Occipital lobe (tissue), 2 donors: ENCODE results near the gene PLA2G2D. TPM values are rescaled to one million over a fixed set of nuclear protein-coding genes. Genes with fewer than 3 reads are reported as not detected.

ENCODE experiments used
- DNase-seq: peaks from one replicate; lab custom pipeline; 2025; lab: John Stamatoyannopoulos, UW
- total RNA-seq: library from RNA; depleted of rRNA; stranded (reverse); fragments of >200 nt; gene quantifications from one replicate; pipeline ENCODE4 v1.2.3, GENCODE V29; 2014

Gene PLA2G2D
- total RNA-seq, 1 donor from 2014 or later = not detected

- no peak for DNase-seq
Measured at GRCh38 chr1:20115479-20115878, 3.9 kb downstream of the PLA2G2D start.

DNA sequence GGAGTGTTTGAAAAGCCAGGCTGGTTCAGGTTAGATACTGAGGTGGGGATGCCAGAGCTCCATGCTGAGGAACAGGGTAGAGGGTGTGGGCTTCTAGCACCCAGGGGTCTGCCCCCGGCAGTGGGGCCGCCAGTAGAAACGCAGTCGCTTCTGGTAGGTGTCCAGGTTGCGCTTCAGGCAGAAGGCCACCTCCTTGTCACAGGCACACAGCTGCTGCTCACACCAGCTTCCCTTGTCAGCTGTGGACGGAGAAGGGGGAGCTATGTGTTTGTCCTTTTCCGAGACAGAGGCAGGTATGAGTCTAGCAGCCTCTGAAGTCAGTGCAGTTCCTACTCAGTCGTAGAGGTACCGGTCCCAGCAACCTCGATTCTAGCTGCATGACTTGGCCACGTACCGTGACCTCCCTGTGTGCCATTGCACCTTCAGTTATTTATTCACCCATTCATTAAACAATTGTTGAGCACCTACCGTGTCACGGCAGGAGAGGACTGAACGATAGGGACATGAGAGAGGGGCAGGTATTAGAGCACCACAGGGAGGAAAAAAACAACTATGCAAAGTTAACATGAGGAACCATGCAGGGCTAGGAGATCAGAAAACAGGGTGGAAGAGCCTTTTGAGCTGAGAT lies 5.2 kb downstream of the PLA2G2D start:
- no peak for DNase-seq

DNA sequence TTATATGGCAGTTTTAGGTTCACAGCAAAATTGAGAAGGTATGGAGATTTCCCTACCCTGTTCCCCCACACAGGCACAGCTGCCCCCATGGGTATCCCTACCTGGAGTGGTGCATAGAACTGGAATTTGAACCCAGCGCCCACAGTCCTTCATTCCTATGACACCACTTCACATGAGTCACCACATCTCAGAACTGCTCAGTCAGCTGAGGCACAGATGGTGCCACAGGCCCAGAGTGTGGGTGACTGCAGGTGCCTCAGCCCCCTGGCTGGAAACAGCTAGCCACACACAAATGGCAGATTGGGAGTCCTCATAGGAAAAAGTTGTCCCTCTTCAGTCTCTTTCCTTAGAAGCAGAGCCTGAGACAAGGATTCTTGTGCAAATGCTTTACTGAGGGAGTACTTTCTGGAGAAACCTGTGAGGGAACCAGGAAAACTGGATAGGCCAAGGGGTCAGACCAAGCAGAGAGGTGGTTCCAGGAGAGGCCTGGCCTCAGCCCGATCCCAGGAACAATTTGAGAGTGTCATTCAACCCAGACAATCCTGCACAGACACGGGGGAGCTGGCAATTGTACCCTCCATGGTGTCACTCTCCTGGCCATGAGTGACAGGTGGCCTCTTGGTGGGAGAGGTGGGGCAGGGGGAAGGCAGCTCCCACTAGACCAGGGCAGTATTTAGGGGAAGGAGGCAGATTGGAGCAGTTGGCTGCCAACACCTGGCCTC lies 6.9 kb downstream of the PLA2G2D start:
- no peak for DNase-seq

- DNase-seq = no peak
Measured at GRCh38 chr1:20111452-20111851, 7.9 kb downstream of the PLA2G2D start.

GRCh38 chr1:20110679-20111078 lies 8.7 kb downstream of the PLA2G2D start:
- DNase-seq = no peak

DNA sequence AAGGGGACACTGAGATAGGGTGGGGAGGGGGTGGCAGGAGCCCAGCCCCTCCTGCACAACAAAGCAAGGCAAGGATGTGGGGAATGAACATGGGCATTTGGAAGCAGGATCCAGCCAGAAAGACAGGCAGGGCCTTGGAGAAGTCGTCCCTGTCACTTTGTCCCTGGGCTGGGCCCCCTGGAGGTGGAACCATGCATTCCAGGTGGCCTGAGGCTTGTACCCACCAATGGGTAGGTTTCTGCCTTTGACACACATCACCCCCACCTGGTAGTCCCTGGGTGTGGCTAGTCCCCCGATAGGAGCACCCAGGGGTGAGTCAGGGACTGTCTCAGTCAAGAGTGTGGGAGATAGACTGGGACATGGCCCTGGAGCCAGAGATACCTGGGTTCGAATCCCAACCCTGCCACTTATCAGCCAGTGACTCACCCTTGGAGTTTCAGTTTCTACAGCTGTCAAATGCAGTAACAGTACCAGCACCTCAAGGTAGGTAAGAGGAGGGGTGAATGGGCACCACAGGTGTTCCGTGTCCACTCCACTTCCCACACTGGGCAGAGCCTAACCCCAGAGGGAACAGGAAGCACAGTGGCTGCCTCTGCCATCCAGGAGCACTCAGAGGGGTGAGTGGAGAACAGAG lies 10.0 kb downstream of the PLA2G2D start:
- no peak for DNase-seq

GRCh38 chr1:20108366-20109123 lies 10.8 kb downstream of the PLA2G2D start:
- DNase-seq = no peak

- no peak for DNase-seq
Measured at GRCh38 chr1:20107796-20108195, 11.5 kb downstream of the PLA2G2D start.

- no peak for DNase-seq
Measured at GRCh38 chr1:20107351-20107750, 12.0 kb downstream of the PLA2G2D start.

DNA sequence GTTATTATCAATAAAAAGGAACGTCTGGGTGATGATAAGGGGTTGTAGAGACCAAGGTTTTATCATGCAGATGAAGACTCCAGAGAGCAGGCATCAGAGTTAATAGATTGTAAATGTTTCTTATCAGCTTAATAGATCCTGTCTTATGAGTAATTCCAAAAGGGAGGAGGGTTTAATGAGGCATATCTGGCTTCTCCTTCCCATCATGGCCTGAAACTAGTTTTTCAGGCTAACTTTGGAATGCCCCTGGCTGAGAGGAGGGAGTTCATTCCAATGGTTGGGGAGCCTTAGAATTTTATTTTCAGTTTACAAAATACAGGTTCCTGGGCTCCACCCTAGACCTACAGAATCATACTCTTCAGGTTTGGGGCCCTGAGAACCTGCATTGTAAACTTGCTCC lies 13.5 kb downstream of the PLA2G2D start:
- no peak for DNase-seq

- DNase-seq = no peak
Measured at GRCh38 chr1:20102875-20103274, 16.5 kb downstream of the PLA2G2D start.

- no peak for DNase-seq
Measured at GRCh38 chr1:20100632-20101355, 18.5 kb downstream of the PLA2G2D start.

DNA sequence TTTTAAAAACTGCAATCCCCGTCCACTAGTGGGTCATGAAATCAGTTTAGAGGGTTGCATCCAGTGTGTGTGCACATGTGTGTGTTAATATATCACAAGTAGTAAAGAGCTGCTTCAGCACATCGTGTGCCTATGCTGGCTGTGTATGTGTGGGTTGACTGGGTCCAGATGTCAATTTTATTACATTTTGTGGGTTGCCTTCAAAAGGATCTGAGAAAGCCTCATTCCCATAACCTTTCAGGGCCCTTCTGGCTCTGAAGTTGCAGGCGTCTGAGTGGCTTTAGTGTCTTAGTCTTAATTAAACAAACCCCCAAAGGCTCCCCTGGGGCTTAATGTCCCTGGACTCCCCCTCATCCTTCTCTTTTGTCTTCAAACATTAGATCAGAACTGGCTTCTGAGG lies 19.8 kb downstream of the PLA2G2D start:
- DNase-seq = no peak

- DNase-seq = no peak
Measured at GRCh38 chr1:20096840-20097447, 22.4 kb downstream of the PLA2G2D start.

DNA sequence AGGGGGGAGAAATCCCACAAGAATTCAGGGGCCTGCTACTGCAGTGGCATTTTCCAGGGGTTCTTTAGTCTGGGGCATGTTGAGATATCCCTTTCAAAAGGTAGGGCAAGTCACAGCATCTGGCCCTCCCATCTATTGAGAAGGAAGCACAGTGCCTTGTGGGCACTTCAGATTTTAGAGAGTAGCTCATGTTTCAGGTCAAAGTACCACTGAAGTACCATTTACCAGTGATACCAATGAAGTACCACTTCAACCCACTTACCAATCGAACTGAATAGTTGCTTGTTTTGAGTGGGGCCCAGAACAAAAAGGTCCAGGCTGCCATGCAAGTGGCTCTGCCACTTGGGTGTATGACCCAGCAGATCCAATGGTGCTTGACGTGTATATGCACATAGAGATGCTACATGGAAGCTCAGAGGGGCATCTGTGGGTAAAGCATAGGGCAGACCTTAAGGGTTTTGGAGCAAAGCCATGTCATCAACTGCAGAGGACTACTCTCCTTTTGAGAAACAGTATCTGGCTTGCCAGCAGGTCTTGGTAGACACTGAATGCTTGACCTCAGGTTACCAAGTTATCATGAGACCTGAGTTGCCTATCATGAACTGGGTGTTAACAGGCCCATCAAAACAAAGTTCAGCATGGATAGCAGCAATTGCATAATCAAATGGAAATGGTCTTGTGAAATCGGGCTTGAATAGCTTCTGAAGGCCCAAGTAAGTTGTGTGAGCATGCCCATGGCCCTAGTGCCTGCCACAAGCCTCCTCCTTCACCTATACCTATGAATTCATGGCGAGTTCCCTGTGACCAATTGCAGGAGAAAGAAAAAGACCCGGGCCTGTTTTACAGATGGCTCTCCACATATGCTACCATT lies 23.5 kb downstream of the PLA2G2D start:
- DNase-seq = no peak

DNA sequence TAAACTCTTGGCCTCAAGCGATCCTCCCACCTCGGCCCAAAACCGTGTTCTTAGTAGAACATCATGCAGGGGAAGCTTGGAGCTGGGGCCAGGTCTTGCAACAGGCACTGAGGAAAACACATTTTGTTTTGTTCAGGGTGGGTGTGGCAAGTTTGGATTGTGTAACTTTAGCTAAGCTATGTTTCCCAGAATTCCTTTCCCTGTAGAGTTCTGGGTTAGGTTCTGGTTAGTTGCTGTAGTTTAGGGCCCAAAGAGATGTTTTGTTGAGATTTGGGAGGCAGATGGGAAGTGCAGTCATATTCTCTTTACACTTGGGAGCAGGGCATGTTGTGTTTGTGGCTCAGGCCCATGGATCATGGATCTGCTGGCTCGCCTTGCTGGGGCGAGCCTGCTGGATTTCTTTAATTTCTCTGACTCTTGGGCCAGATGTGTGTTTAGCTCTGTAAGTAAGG lies 25.4 kb downstream of the PLA2G2D start:
- no peak for DNase-seq

- no peak for DNase-seq
Measured at GRCh38 chr1:20093303-20093702, 26.0 kb downstream of the PLA2G2D start.

- no peak for DNase-seq
Measured at GRCh38 chr1:20090641-20091040, 28.7 kb downstream of the PLA2G2D start.

DNA sequence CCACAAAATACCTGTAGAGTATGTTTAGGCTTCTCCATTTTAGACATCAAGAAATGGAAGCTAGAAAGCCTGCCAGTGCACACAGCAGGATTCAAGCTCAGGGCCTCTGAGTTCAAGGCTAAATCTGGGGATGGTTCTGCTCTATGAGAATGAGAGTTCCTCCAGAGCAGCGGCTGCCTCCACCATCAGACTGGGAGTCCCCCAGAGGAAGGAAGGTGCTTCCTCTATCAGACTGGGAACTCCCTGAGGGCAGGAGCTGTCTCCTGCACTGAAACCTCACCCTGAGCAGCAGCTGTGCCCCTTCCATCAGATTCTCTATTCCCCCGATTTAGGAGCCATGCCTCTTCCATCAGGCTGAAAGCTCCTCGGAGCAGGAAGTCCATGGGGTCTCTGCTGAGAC lies 29.2 kb downstream of the PLA2G2D start:
- no peak for DNase-seq
